Neural crest cell (in vitro differentiated cells): ENCODE results near the gene ATP11A. TPM values are rescaled to one million over a fixed set of nuclear protein-coding genes. Genes with fewer than 3 reads are reported as not detected.

ENCODE experiments used
- DNase-seq: peaks from one replicate; pipeline ENCODE4 v3.0.0; 2021; ENCODE audit warnings: low read depth, mixed read lengths, low spot score
- H3K27ac Mint-ChIP-seq: one replicate; pipeline ENCODE4 v1.8.0; 2021; ENCODE audit warnings: mild to moderate bottlenecking, mixed read lengths; ENCODE audit not compliant: unreplicated experiment
- H3K27me3 Mint-ChIP-seq: 2 replicates; pipeline ENCODE4 v1.8.0; 2021; ENCODE audit warnings: low read depth, mild to moderate bottlenecking, mixed read lengths
- H3K36me3 Mint-ChIP-seq: 2 replicates; pipeline ENCODE4 v1.8.0; 2021; ENCODE audit warnings: low read depth, mild to moderate bottlenecking, mixed read lengths
- H3K4me1 Mint-ChIP-seq: 2 replicates; pipeline ENCODE4 v1.8.0; 2021; ENCODE audit warnings: mixed read lengths
- H3K4me3 Mint-ChIP-seq: one replicate; pipeline ENCODE4 v1.8.0; 2021; ENCODE audit warnings: mild to moderate bottlenecking, mixed read lengths
- H3K9me3 Mint-ChIP-seq: 2 replicates; pipeline ENCODE4 v1.8.0; 2021; ENCODE audit warnings: mixed read lengths
- CTCF ChIP-seq: fragments of 200-600 bp; sonication (generic); conservative IDR thresholded peaks from 2 replicates; pipeline ENCODE4 v1.5.0; 2021; ENCODE audit warnings: antibody characterized with exemption, mild to moderate bottlenecking
- total RNA-seq: library from RNA; stranded (reverse); gene quantifications from 2 replicates; pipeline ENCODE4 v1.2.1, GENCODE V29; 2021

The ATP11A gene
- total RNA-seq, 1 donor from 2014 or later: 97.4 TPM

- H3K36me3 Mint-ChIP-seq: no peaks in the 10 kb centered on the region
- no peak for TF ChIP-seq CTCF
- H3K9me3 Mint-ChIP-seq: no peaks in the 10 kb centered on the region
- DNase-seq: no peak
- no peak overlapping the region for H3K4me3 Mint-ChIP-seq
- H3K27me3 Mint-ChIP-seq: no peaks in the 10 kb centered on the region
- H3K27ac Mint-ChIP-seq: peak overlapping the region; percentile 38
- peaks cover 57% of the 10 kb centered on the region for H3K4me1 Mint-ChIP-seq
These were observed 36.4 kb downstream of the ATP11A start for GRCh38 chr13:112726016-112726767.

GRCh38 chr13:112727581-112727980, 37.7 kb downstream of the ATP11A start:
- Mint-ChIP-seq H3K4me1 (peaks cover 51% of the 10 kb centered on the region), H3K36me3 (no peaks in the 10 kb centered on the region)
- DNase-seq: no peak

GRCh38 chr13:112728375-112729126, 38.7 kb downstream of the ATP11A start:
- TF ChIP-seq CTCF: no peak
- Mint-ChIP-seq H3K27me3 (no peaks in the 10 kb centered on the region), H3K9me3 (no peaks in the 10 kb centered on the region), H3K27ac (peak overlapping the region; percentile 67), H3K4me1 (peaks cover 52% of the 10 kb centered on the region), H3K4me3 (no peak overlapping the region), H3K36me3 (no peaks in the 10 kb centered on the region)
- DNase-seq: no peak

More at GRCh38 chr13:112727581-112727980, 37.7 kb downstream of the ATP11A start:
- no peak for TF ChIP-seq CTCF
- Mint-ChIP-seq H3K27me3 (no peaks in the 10 kb centered on the region), H3K4me3 (no peak overlapping the region), H3K9me3 (no peaks in the 10 kb centered on the region), H3K27ac (no peak overlapping the region)

- no peak for TF ChIP-seq CTCF
- no peaks in the 10 kb centered on the region for H3K36me3 Mint-ChIP-seq
- H3K4me3 Mint-ChIP-seq: no peak overlapping the region
- H3K4me1 Mint-ChIP-seq: peaks cover 59% of the 10 kb centered on the region
- no peak for DNase-seq
- H3K9me3 Mint-ChIP-seq: no peaks in the 10 kb centered on the region
- no peaks in the 10 kb centered on the region for H3K27me3 Mint-ChIP-seq
- peak overlapping the region; percentile 67 for H3K27ac Mint-ChIP-seq
These were observed 39.6 kb downstream of the ATP11A start for GRCh38 chr13:112729408-112729807.

GRCh38 chr13:112730157-112730671, 40.4 kb downstream of the ATP11A start:
- Mint-ChIP-seq H3K4me3 (no peak overlapping the region), H3K27me3 (no peaks in the 10 kb centered on the region), H3K9me3 (no peaks in the 10 kb centered on the region), H3K4me1 (peaks cover 66% of the 10 kb centered on the region), H3K27ac (peak overlapping the region; percentile 67), H3K36me3 (no peaks in the 10 kb centered on the region)
- no peak for DNase-seq
- TF ChIP-seq CTCF: no peak
